GM12878 (cell line): ENCODE measurements around the gene CA11. TPM values are rescaled to one million over a fixed set of nuclear protein-coding genes. Genes with fewer than 3 reads are reported as not detected.

ENCODE experiments used
- ATF3 ChIP-seq: IDR thresholded peaks from 2 replicates; pipeline ENCODE4 v1.6.1; 2011; ENCODE audit warnings: low read depth, mild to moderate bottlenecking, low read length, moderate library complexity, borderline replicate concordance; ENCODE audit errors: extremely low read depth
- BCL3 ChIP-seq: IDR thresholded peaks from 2 replicates; pipeline ENCODE4 v1.6.1; 2011; ENCODE audit warnings: borderline replicate concordance, low read depth, mild to moderate bottlenecking, moderate library complexity, low read length; ENCODE audit not compliant: insufficient read depth, poor library complexity, severe bottlenecking
- CBFB ChIP-seq: IDR thresholded peaks from 2 replicates; pipeline ENCODE4 v1.6.1; 2016; ENCODE audit warnings: antibody characterized with exemption, low read depth
- DPF2 ChIP-seq: fragments of 450-650 bp; IDR thresholded peaks from 2 replicates; pipeline ENCODE4 v1.6.1; 2017; ENCODE audit warnings: mild to moderate bottlenecking
- IKZF2 ChIP-seq, 2 experiments: fragments of 450-650 bp; IDR thresholded peaks; 2 replicates each; pipeline ENCODE4 v1.6.1; 2017; ENCODE audit warnings: mild to moderate bottlenecking in 2 of 2, moderate library complexity in 2 of 2
- KDM1A ChIP-seq: fragments of 200-600 bp; sonication (generic); IDR thresholded peaks from 2 replicates; pipeline ENCODE4 v1.6.1; 2016; ENCODE audit warnings: borderline replicate concordance
- LARP7 ChIP-seq: fragments of 450-650 bp; IDR thresholded peaks from 2 replicates; pipeline ENCODE4 v1.6.1; 2017; ENCODE audit warnings: mild to moderate bottlenecking
- MTA2 ChIP-seq: fragments of 450-650 bp; IDR thresholded peaks from 2 replicates; pipeline ENCODE4 v1.6.1; 2016; ENCODE audit warnings: low read depth, mild to moderate bottlenecking, moderate library complexity
- RCOR1 ChIP-seq: conservative IDR thresholded peaks from 2 replicates; pipeline ENCODE4 v1.6.1; 2012; ENCODE audit warnings: low read depth, low read length, improper control_type of control experiment
- SMC3 ChIP-seq: IDR thresholded peaks from 2 replicates; pipeline ENCODE4 v1.6.1; 2011; ENCODE audit warnings: low read length, improper control_type of control experiment, borderline replicate concordance
- ZBTB11 ChIP-seq: fragments of 450-650 bp; formaldehyde crosslinking; IDR thresholded peaks from 2 replicates; pipeline ENCODE4 v1.5.0; 2022; ENCODE audit warnings: mild to moderate bottlenecking, missing genetic modification characterization
- ZNF687 ChIP-seq: fragments of 450-650 bp; IDR thresholded peaks from 2 replicates; pipeline ENCODE4 v1.6.1; 2017; ENCODE audit warnings: mild to moderate bottlenecking, moderate library complexity
- ZSCAN29 ChIP-seq: fragments of 450-650 bp; IDR thresholded peaks from 2 replicates; pipeline ENCODE4 v1.6.1; 2017; ENCODE audit warnings: mild to moderate bottlenecking, moderate library complexity
- polyA plus RNA-seq, 11 experiments: library from polyadenylated mRNA; depleted of rRNA in 4 of 11; unstranded in 6 of 11; stranded (reverse) in 5 of 11; fragments of >200 nt; fragmentation: Nextera tagmentation in 4 of 11; fragmentation: Illumina TruSeq in 1 of 11; extraction: Ambion mirVana in 4 of 11; extraction: Trizol in 1 of 11; gene quantifications; 1 replicate in 1 of 11; 2 replicates in 10 of 11; pipeline versions ENCODE4 v1.2.1 to v1.2.3, GENCODE V29; 2011 to 2016; ENCODE audit warnings: inconsistent platforms in 2 of 11, missing spikeins in 2 of 11, low read depth in 1 of 11
- total RNA-seq, 4 experiments: library from RNA; depleted of rRNA in 3 of 4; stranded (reverse); fragments of >200 nt in 3 of 4; fragmentation: Illumina TruSeq in 1 of 4; extraction: Trizol in 1 of 4; gene quantifications; 2 replicates each; pipeline versions ENCODE4 v1.2.1 to v1.2.3, GENCODE V29; 2013 to 2021
- TF ChIP-seq, protein P1 (sequence below): IDR thresholded peaks from 2 replicates; pipeline ENCODE4 v1.6.1; 2012; ENCODE audit warnings: low read depth, low read length, improper control_type of control experiment
- TF ChIP-seq, protein P2 (sequence below): fragments of 450-650 bp; IDR thresholded peaks from 2 replicates; pipeline ENCODE4 v1.6.1; 2016; ENCODE audit warnings: mild to moderate bottlenecking
- TF ChIP-seq, protein P3 (sequence below): fragments of 450-650 bp; IDR thresholded peaks from 2 replicates; pipeline ENCODE4 v1.6.1; 2017; ENCODE audit warnings: low read depth, mild to moderate bottlenecking, moderate library complexity

Gene CA11
- total and polyA plus RNA-seq, 10 of the 15 experiments (the other 5 are each of a cell fraction or from before 2014, with no cell fraction given), result 1.7 to 7.5 (median 2.4) TPM

GRCh38 chr19:48635263-48635965 is 10.6 kb downstream of the CA11 start (continued):
- TF ChIP-seq ZNF687 (peak; percentile 59; the same call in 1 of the 2 replicates), BCL3 (peak; percentile 7), ZSCAN29 (no peak), KDM1A (no peak), ZBTB11 (CRISPR knock-in tag) (no peak), ATF3 (no peak), IKZF2 (IDR thresholded peaks at IDR 0.05) (no peak), SMC3 (no peak), MTA2 (no peak), DPF2 (peak; percentile 82), RCOR1 (no peak), CBFB (no peak), LARP7 (peak; percentile 77)
- TF ChIP-seq, protein P1, sequence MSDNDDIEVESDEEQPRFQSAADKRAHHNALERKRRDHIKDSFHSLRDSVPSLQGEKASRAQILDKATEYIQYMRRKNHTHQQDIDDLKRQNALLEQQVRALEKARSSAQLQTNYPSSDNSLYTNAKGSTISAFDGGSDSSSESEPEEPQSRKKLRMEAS, result no peak
- TF ChIP-seq, protein P2, sequence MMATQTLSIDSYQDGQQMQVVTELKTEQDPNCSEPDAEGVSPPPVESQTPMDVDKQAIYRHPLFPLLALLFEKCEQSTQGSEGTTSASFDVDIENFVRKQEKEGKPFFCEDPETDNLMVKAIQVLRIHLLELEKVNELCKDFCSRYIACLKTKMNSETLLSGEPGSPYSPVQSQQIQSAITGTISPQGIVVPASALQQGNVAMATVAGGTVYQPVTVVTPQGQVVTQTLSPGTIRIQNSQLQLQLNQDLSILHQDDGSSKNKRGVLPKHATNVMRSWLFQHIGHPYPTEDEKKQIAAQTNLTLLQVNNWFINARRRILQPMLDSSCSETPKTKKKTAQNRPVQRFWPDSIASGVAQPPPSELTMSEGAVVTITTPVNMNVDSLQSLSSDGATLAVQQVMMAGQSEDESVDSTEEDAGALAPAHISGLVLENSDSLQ, result no peak
- TF ChIP-seq, protein P3, sequence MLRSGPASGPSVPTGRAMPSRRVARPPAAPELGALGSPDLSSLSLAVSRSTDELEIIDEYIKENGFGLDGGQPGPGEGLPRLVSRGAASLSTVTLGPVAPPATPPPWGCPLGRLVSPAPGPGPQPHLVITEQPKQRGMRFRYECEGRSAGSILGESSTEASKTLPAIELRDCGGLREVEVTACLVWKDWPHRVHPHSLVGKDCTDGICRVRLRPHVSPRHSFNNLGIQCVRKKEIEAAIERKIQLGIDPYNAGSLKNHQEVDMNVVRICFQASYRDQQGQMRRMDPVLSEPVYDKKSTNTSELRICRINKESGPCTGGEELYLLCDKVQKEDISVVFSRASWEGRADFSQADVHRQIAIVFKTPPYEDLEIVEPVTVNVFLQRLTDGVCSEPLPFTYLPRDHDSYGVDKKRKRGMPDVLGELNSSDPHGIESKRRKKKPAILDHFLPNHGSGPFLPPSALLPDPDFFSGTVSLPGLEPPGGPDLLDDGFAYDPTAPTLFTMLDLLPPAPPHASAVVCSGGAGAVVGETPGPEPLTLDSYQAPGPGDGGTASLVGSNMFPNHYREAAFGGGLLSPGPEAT, result no peak
